Transverse colon (tissue), 4 donors: ENCODE results near the gene ICAM1.

Experiments used
- POLR2AphosphoS5 ChIP-seq, 3 donors: sonication (generic); formaldehyde crosslinking; IDR thresholded peaks; one replicate each; pipeline ENCODE4 v1.6.1; 2016; ENCODE audit warnings: antibody characterized with exemption in 3 of 3
- TF ChIP-seq, protein P1 (sequence below), 5 experiments: fragments of 200-600 bp in 3 of 5; fragments of 450-650 bp in 2 of 5; sonication (generic) in 3 of 5; IDR thresholded peaks; 1 replicate in 2 of 5; 2 replicates in 3 of 5; pipeline ENCODE4 v1.5.1; 2016 to 2017; ENCODE audit warnings: antibody characterized with exemption in 5 of 5, inconsistent platforms in 3 of 5, mild to moderate bottlenecking in 2 of 5, moderate library complexity in 1 of 5

DNA sequence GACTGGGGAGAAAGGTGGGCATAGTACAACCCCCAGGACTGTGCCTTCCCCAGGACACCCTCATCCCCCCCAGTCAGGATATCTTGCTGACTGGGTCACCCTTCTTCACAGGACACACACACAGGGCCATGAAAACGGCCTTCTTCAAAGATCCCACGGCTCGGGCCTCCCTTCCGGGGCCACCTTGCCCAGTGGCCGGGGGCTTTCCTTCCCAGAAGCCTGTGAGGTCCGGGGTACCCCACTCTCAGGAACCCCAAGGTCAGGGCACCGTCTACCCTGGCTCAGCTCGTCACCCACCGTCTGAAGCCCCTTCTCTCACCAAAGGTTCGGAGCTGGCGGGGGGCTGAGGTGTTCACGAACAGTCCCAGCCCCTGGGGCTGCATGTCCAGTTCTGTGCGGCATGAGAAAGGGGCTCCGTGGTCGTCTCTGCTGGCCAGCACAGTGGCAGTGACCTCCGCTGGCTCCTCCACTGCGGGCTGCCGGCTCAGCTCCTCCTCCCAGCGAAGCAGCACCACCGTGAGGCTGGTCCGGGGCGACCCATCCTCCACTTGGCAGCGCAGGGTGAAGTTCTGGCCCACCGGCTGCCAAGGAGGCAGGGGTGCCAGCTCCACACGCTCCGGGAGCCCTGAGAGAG, 64.5 kb downstream of the ICAM1 start:
- TF ChIP-seq, protein P1, sequence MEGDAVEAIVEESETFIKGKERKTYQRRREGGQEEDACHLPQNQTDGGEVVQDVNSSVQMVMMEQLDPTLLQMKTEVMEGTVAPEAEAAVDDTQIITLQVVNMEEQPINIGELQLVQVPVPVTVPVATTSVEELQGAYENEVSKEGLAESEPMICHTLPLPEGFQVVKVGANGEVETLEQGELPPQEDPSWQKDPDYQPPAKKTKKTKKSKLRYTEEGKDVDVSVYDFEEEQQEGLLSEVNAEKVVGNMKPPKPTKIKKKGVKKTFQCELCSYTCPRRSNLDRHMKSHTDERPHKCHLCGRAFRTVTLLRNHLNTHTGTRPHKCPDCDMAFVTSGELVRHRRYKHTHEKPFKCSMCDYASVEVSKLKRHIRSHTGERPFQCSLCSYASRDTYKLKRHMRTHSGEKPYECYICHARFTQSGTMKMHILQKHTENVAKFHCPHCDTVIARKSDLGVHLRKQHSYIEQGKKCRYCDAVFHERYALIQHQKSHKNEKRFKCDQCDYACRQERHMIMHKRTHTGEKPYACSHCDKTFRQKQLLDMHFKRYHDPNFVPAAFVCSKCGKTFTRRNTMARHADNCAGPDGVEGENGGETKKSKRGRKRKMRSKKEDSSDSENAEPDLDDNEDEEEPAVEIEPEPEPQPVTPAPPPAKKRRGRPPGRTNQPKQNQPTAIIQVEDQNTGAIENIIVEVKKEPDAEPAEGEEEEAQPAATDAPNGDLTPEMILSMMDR (IDR thresholded peaks at IDR 0.05) = no peak
- no peak for TF ChIP-seq POLR2AphosphoS5 (IDR thresholded peaks at IDR 0.05)
